Smooth muscle cell (in vitro differentiated cells): ENCODE results near the gene ZBTB24. TPM values are rescaled to one million over a fixed set of nuclear protein-coding genes. Genes with fewer than 3 reads are reported as not detected.

Experiments used
- DNase-seq: peaks from one replicate; lab custom pipeline; 2025; ENCODE audit not compliant: unreplicated experiment; lab: John Stamatoyannopoulos, UW
- H2AFZ ChIP-seq: fragments of 200-600 bp; sonication (generic); 2 replicates; pipeline ENCODE4 v1.6.0; 2016; ENCODE audit warnings: antibody characterized with exemption, low read depth, mild to moderate bottlenecking
- H3F3A ChIP-seq: fragments of 200-600 bp; sonication (generic); 2 replicates; pipeline ENCODE4 v1.6.0; 2017; ENCODE audit warnings: antibody characterized with exemption, low read depth
- H3K27ac ChIP-seq: fragments of 200-600 bp; sonication (generic); 2 replicates; pipeline ENCODE4 v1.5.1; 2016; ENCODE audit warnings: low read depth, mild to moderate bottlenecking
- H3K27me3 ChIP-seq: fragments of 200-600 bp; sonication (generic); 2 replicates; pipeline ENCODE4 v1.6.1; 2016; ENCODE audit warnings: low read depth, mild to moderate bottlenecking
- H3K36me3 ChIP-seq: fragments of 200-600 bp; sonication (generic); 2 replicates; pipeline ENCODE4 v1.5.1; 2016; ENCODE audit warnings: low read depth
- H3K4me1 ChIP-seq: fragments of 200-600 bp; sonication (generic); 2 replicates; pipeline ENCODE4 v1.5.1; 2016; ENCODE audit warnings: low read depth
- H3K4me2 ChIP-seq: fragments of 200-600 bp; sonication (generic); 2 replicates; pipeline ENCODE4 v1.6.0; 2016; ENCODE audit warnings: mild to moderate bottlenecking
- H3K4me3 ChIP-seq: fragments of 200-600 bp; sonication (generic); 2 replicates; pipeline ENCODE4 v1.5.1; 2016; ENCODE audit warnings: mild to moderate bottlenecking
- H3K79me2 ChIP-seq: fragments of 200-600 bp; sonication (generic); 2 replicates; pipeline ENCODE4 v1.6.0; 2016; ENCODE audit warnings: low read depth, mild to moderate bottlenecking
- H3K9ac ChIP-seq: fragments of 200-600 bp; sonication (generic); 2 replicates; pipeline ENCODE4 v1.6.0; 2016; ENCODE audit warnings: low read depth
- H3K9me3 ChIP-seq: fragments of 200-600 bp; sonication (generic); replicated peaks from 2 replicates; pipeline ENCODE4 v1.5.1; 2016; ENCODE audit warnings: low read depth
- H4K20me1 ChIP-seq: fragments of 200-600 bp; sonication (generic); 2 replicates; pipeline ENCODE4 v1.6.0; 2016; ENCODE audit warnings: low read depth
- CTCF ChIP-seq: fragments of 200-600 bp; sonication (generic); IDR thresholded peaks from 2 replicates; pipeline ENCODE4 v1.5.1; 2017; ENCODE audit warnings: borderline replicate concordance, mild to moderate bottlenecking, antibody characterized with exemption; ENCODE audit not compliant: insufficient read depth, poor library complexity, severe bottlenecking
- WGBS: methylation state at CpG from one replicate; pipeline ENCODE4 v1.1.7; 2016; ENCODE audit warnings: low lambda C conversion rate; 5-methylcytosine and 5-hydroxymethylcytosine counted together
- polyA plus RNA-seq: library from polyadenylated mRNA; unstranded; fragments of >200 nt; fragmentation: Nextera tagmentation; extraction: Ambion mirVana; gene quantifications from 2 replicates; pipeline ENCODE4 v1.2.1, GENCODE V29; 2016
- total RNA-seq: library from RNA; depleted of rRNA; stranded (reverse); fragments of >200 nt; gene quantifications from 2 replicates; pipeline ENCODE4 v1.2.3, GENCODE V29; 2014

ZBTB24 gene
- total RNA-seq, result 5.4 and 6.6 TPM in 2 replicates
- 1.3 and 2.6 TPM in 2 replicates for polyA plus RNA-seq

- Histone ChIP-seq H3K9ac (peak within 1 kb of the TSS; percentile 85), H3K36me3 (no peaks in the 10 kb centered on the region), H3K4me1 (peaks cover 22% of the 10 kb centered on the region), H3K4me2 (peak within 1 kb of the TSS; percentile 95), H4K20me1 (peaks cover 14% of the 10 kb centered on the region), H3F3A (no peaks in the 10 kb centered on the region), H3K79me2 (peaks cover 13% of the 10 kb centered on the region), H2AFZ (peak within 1 kb of the TSS; percentile 98), H3K27me3 (no peaks in the 10 kb centered on the region), H3K4me3 (peak within 1 kb of the TSS; percentile 97), H3K27ac (no peak within 1 kb of the TSS), H3K9me3 (no peaks in the 10 kb centered on the region)
- peak; percentile 82 for DNase-seq
- TF ChIP-seq CTCF, result no peak
- WGBS, result 1% methylated on average over 40 of the region's 97 CpGs
These were observed at the start of gene ZBTB24 for GRCh38 chr6:109482905-109483734. ZBTB24 (minus strand) TSS chr6:109483219; CDS start chr6:109482026, 1,193 bp downstream.

- no peak overlapping the region for H3K27ac ChIP-seq
- WGBS, result 78% methylated on average over 6 of the region's 6 CpGs
- no peaks in the 10 kb centered on the region for H3K79me2 ChIP-seq
- no peaks in the 10 kb centered on the region for H3K4me1 ChIP-seq
- no peaks in the 10 kb centered on the region for H4K20me1 ChIP-seq
- H2AFZ ChIP-seq, result no peak overlapping the region
- no peaks in the 10 kb centered on the region for H3K9me3 ChIP-seq
- H3K4me2 ChIP-seq, result no peak overlapping the region
- no peak overlapping the region for H3K9ac ChIP-seq
- no peak for TF ChIP-seq CTCF
- DNase-seq, result no peak
- no peaks in the 10 kb centered on the region for H3F3A ChIP-seq
- H3K36me3 ChIP-seq, result no peaks in the 10 kb centered on the region
- H3K4me3 ChIP-seq, result no peak overlapping the region
- H3K27me3 ChIP-seq, result no peaks in the 10 kb centered on the region
These were observed 48.4 kb upstream of the ZBTB24 start for GRCh38 chr6:109531446-109531845.

DNA sequence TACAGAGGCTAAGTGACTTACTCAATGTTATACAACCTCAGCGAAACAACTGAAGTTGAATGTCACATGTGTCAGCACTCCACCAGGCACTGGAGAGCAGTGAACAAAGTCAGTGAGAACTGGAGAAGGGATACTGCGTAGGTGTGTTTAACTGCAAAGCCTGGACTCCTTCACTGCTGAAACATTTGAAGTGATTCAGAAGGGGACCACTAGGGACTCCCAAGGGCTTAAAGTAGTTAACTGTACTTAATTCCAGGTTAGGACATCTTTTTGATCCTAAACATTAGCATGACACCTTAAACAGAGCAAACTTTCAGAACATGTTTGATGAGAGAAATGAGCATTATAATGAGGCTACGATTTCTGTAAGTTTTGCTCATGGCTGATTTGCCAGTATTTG is 45.0 kb upstream of the ZBTB24 start:
- Histone ChIP-seq H3K79me2 (no peaks in the 10 kb centered on the region), H3F3A (no peaks in the 10 kb centered on the region), H2AFZ (no peak overlapping the region), H3K4me1 (no peaks in the 10 kb centered on the region), H3K4me3 (no peak overlapping the region), H3K36me3 (no peaks in the 10 kb centered on the region), H3K9me3 (no peaks in the 10 kb centered on the region), H4K20me1 (no peaks in the 10 kb centered on the region), H3K9ac (no peak overlapping the region), H3K27me3 (no peaks in the 10 kb centered on the region), H3K4me2 (no peak overlapping the region), H3K27ac (no peak overlapping the region)
- no peak for DNase-seq
- TF ChIP-seq CTCF, result no peak
- 81% methylated on average over 3 of the region's 3 CpGs for WGBS
